ENCODE data around the gene DMAC2L.

- TF ChIP-seq POLR2A (IDR thresholded peaks at IDR 0.05; ENCODE audit: low read length) (no peak), GATA1 (IDR thresholded peaks at IDR 0.05; ENCODE audit: low read depth, low read length) (no peak)
Observed at GRCh38 chr14:50345846-50346422, 33.8 kb downstream of the DMAC2L start.

All from erythroblast (primary cell).